Breast epithelium (tissue), 3 donors: ENCODE results near the gene POFUT1.

Source experiments
- POLR2A ChIP-seq: fragments of 450-650 bp; IDR thresholded peaks from one replicate; pipeline ENCODE4 v1.6.1; 2016; ENCODE audit warnings: antibody characterized with exemption, mild to moderate bottlenecking, moderate library complexity
- POLR2AphosphoS5 ChIP-seq, 3 donors: sonication (generic); formaldehyde crosslinking; IDR thresholded peaks; one replicate each; pipeline ENCODE4 v1.6.1; 2017; ENCODE audit warnings: antibody characterized with exemption in 3 of 3
- TF ChIP-seq, protein P1 (sequence below), 3 donors: fragments of 450-650 bp; IDR thresholded peaks; one replicate each; pipeline ENCODE4 v1.5.1; 2016 to 2017; ENCODE audit warnings: antibody characterized with exemption in 3 of 3, mild to moderate bottlenecking in 3 of 3, moderate library complexity in 3 of 3

DNA sequence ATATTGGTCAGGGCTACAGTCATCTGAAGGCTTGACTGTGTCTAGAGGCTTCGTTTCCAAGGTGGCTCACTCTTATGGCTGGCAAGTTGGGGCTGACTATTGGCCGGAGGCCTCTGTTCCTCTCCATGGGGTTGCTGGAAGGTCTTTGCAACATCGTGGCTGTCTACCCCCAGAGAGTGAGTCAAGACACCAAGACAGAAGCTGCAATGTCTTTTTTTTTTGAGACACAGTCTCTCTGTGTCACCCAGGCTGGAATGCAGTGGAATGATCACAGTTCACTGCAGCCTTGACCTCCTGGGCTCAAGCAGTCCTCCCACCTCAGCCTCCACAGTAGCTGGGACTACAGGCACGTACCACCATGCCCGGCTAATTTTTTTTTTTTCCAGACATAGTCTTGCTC is 40.4 kb downstream of the POFUT1 start:
- TF ChIP-seq, protein P1, sequence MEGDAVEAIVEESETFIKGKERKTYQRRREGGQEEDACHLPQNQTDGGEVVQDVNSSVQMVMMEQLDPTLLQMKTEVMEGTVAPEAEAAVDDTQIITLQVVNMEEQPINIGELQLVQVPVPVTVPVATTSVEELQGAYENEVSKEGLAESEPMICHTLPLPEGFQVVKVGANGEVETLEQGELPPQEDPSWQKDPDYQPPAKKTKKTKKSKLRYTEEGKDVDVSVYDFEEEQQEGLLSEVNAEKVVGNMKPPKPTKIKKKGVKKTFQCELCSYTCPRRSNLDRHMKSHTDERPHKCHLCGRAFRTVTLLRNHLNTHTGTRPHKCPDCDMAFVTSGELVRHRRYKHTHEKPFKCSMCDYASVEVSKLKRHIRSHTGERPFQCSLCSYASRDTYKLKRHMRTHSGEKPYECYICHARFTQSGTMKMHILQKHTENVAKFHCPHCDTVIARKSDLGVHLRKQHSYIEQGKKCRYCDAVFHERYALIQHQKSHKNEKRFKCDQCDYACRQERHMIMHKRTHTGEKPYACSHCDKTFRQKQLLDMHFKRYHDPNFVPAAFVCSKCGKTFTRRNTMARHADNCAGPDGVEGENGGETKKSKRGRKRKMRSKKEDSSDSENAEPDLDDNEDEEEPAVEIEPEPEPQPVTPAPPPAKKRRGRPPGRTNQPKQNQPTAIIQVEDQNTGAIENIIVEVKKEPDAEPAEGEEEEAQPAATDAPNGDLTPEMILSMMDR (IDR thresholded peaks at IDR 0.05), result no peak
- TF ChIP-seq POLR2A (no peak), POLR2AphosphoS5 (IDR thresholded peaks at IDR 0.05) (no peak)
